SIG-M5 treated with dmso at 0.1 percent for 504 hours (cell line): ENCODE data around the gene AP1B1.

ENCODE experiments used
- DNase-seq: peaks from one replicate; lab custom pipeline; 2025; ENCODE audit not compliant: unreplicated experiment; lab: John Stamatoyannopoulos, UW

The AP1B1 gene

DNA sequence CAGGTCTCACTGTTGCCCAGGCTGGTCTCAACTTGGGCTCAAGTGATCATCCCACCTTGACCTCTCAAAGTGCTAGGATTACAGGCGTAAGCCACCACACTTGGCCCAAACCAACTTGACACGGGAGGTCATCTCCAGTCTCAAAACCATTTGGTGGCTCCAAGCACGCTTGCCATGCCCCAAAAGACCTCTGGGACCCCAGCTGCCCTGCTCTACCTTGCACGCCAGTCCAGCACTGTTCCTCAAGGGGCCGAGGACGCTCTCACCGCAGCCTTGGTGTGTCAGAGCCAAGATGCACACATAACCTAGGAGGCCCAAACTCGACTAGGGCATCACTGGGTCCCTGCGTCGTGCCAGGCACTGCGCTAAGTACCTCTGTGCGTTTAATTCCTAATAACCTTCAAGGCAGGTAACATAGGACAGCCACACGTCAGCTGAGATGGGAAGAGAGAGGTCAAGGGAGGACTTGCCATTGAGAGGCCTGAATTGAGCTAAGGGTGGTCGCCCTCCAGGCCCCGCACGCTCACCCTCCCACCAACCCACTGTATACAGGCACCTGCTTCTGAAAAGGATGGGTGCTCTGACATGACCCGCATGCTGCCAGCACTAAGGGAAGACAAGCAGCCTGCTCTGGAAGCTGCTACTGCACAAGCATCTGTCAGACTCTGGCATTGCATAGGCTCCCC lies 86.5 kb downstream of the AP1B1 start:
- no peak for DNase-seq

DNA sequence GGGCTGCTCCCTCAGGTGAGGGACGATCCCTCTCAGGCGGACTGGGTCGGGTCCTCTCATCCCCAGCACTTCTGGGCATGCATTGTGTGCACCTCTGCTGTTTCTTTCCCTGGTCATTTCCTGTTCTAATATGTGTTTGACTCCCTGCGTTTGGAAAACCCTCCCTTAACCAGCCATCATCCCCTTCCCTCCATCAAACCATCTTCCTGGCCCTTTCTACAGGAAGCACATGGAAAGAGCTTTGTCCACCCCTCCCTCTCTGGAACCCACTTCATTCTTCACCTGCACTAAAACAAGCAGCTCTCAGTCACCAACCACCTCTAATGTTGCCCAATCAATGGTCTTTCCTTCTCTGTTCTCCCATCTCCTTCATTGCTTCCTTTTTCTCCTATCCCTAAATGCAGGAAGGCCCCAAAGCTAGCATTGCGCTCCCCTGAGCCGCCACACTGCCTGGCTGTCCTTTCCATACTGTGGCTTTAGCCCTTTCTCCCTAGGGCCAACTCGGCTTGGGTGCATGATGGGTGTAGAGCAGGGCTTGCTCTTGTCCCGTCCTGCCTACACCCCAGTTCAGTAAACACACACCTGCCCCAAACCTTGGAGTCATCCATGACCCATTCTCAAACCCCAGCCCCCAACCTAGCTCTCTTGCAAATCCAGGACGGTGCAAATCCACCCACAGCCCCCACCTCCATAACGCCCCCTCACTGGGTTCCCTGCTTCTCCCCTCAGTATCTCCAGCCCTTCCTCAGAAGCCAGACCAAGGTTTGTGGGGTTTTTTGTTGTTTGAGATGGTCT lies 87.4 kb downstream of the AP1B1 start:
- no peak for DNase-seq

DNA sequence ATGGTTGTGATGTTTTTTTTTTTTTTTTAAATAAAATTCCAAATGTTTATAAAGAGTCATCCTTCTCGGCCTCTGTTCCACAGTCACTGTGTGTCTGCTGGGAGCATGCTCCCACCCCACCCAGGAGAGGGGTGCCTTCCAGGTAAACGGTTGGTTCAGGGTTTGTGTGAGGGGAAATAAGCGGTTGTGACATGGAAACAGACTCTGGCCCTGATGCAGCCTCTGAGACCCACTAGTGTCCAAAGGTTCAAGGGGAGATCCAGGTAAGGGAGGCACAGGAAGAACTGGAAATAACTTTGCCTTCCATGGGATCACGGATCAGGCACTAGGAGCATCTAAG lies 87.9 kb downstream of the AP1B1 start:
- no peak for DNase-seq

DNA sequence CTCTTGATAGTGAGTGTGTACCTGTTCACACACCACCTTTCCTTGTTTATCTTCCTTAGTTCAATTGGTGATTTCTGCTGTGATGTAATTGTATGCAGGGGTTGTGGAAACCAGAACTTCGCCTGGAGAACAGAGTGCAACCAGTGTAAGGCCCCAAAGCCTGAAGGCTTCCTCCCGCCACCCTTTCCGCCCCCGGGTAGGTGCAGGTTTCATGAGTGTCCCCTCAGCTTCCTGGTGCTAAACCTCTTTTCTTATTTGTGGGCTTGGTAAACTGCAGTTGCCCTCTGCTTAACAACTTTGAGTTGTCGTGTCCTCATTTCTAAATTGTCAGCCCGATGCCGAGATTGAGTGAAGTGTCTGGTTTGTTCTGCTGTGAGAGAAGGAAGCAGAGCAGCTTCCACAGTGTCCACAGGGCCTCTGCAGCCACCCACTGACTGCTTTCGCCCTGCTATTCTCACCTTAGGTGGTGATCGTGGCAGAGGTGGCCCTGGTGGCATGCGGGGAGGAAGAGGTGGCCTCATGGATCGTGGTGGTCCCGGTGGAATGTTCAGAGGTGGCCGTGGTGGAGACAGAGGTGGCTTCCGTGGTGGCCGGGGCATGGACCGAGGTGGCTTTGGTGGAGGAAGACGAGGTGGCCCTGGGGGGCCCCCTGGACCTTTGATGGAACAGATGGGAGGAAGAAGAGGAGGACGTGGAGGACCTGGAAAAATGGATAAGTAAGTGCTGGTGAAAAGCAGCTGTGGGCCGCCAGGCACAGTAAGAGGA lies 89.1 kb downstream of the AP1B1 start:
- DNase-seq, result no peak

DNA sequence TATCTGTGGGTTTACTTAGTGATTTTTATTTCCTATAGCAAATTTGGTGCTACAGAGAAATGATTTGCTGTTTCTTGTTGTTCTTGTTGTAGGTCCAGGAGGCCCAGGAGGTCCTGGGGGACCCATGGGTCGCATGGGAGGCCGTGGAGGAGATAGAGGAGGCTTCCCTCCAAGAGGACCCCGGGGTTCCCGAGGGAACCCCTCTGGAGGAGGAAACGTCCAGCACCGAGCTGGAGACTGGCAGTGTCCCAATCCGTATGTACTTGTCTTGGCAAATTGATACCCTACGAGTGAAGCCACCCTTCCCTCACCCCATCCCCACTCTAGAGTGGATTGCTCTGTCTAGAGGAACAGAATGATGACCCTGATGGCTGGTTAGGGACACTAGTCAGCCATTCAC lies 89.7 kb downstream of the AP1B1 start:
- DNase-seq, result no peak

DNA sequence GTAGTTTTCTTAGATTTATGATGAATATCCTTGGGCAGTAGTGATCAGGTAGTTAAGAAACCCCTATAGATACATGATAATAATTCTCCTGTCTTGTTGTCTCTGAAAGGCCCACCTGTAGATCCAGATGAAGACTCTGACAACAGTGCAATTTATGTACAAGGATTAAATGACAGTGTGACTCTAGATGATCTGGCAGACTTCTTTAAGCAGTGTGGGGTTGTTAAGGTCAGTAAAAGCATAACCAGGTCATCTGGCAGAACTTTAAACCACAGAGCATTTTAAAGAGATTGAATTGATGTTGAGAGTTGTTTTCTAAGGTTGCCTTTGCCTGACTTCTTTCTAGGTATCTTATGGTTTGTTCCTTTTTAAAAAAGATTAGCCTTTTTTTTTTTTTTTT lies 96.0 kb downstream of the AP1B1 start:
- no peak for DNase-seq

- DNase-seq, result no peak
Observed at GRCh38 chr22:29291215-29291614, 97.2 kb downstream of the AP1B1 start.

GRCh38 chr22:29290061-29290460 lies 98.3 kb downstream of the AP1B1 start:
- DNase-seq, result no peak

DNA sequence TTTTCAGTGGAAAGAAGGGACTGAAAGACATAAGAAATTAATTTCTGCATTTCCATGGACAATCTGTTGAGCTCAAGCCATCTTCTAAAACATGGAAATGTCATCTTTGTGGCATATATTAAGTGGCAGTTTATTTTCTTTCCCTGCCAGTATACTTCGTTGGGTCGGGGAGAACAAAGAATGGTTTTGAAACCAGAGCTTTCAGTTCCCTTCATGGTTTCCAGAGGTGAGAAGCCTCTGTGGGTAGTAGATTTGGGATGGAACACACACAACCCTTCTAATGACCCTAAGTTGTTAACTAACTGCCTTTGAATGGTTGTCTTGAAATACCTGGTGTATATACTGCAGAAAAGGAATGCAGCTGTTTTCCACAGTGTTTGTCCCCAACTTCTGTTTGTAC lies 99.5 kb downstream of the AP1B1 start:
- no peak for DNase-seq

GRCh38 chr22:29284196-29284595 lies 104.2 kb downstream of the AP1B1 start:
- DNase-seq, result no peak

GRCh38 chr22:29277927-29278326 lies 110.4 kb downstream of the AP1B1 start:
- no peak for DNase-seq
